Upper lobe of right lung (tissue), 1 donor: ENCODE measurements around the gene VPS41. TPM values are rescaled to one million over a fixed set of nuclear protein-coding genes. Genes with fewer than 3 reads are reported as not detected.
A peak's percentile ranks its signal among the peaks of the same experiment; 100 is the strongest.

Experiments used
- ATAC-seq: fragments of 200-7000 bp; cut with Tn5 transposase; one replicate; pipeline ENCODE4 v1.9.1; 2020; ENCODE audit warnings: mild to moderate bottlenecking, moderate library complexity
- DNase-seq: peaks from one replicate; pipeline ENCODE4 v3.0.0-alpha.2; 2020
- H3K27ac ChIP-seq: fragments of 200-600 bp; one replicate; pipeline ENCODE4 v1.8.0; 2022
- H3K27me3 ChIP-seq: fragments of 200-600 bp; one replicate; pipeline ENCODE4 v1.8.0; 2022; ENCODE audit warnings: mild to moderate bottlenecking
- H3K36me3 ChIP-seq: fragments of 200-600 bp; one replicate; pipeline ENCODE4 v1.8.0; 2022
- H3K4me1 ChIP-seq: fragments of 200-600 bp; one replicate; pipeline ENCODE4 v1.8.0; 2022
- H3K4me3 ChIP-seq: fragments of 200-600 bp; one replicate; pipeline ENCODE4 v1.8.0; 2022; ENCODE audit warnings: mild to moderate bottlenecking
- H3K9me3 ChIP-seq: fragments of 200-600 bp; one replicate; pipeline ENCODE4 v1.8.0; 2022
- CTCF ChIP-seq: fragments of 200-600 bp; IDR thresholded peaks from one replicate; pipeline ENCODE4 v1.8.0; 2022; ENCODE audit warnings: antibody characterized with exemption
- intact Hi-C: fragments of 100-400 bp; cut with DNase I; formaldehyde crosslinking; loops from one replicate; pipeline ENCODE4 v1.11.0; 2022
- total RNA-seq: library from RNA; stranded (reverse); fragmentation: NEBNext Ultra II Directional; extraction: Animal tissue kit (Norgen Biotek cat#: 25700); gene quantifications from one replicate; pipeline ENCODE4 v1.2.1, GENCODE V29; 2021
- donor health status: DM: no; HTN: yes; CAD: no; lungs with severe emphysema.

The VPS41 gene
- total RNA-seq, 1 donor from 2014 or later = 95.8 TPM

GRCh38 chr7:38936641-38937040, 27.6 kb upstream of the VPS41 start:
- no peak for TF ChIP-seq CTCF
- Histone ChIP-seq H3K36me3 (no peaks in the 10 kb centered on the region), H3K4me3 (no peak overlapping the region), H3K4me1 (no peaks in the 10 kb centered on the region), H3K27me3 (no peaks in the 10 kb centered on the region), H3K27ac (no peak overlapping the region), H3K9me3 (no peaks in the 10 kb centered on the region)
- intact Hi-C loops = no loop called here
- ATAC-seq = no peak
- DNase-seq = no peak

GRCh38 chr7:38934536-38934935, 25.5 kb upstream of the VPS41 start:
- H3K27ac ChIP-seq = no peak overlapping the region
- H3K9me3 ChIP-seq = no peaks in the 10 kb centered on the region
- no peak for TF ChIP-seq CTCF
- H3K36me3 ChIP-seq = no peaks in the 10 kb centered on the region
- ATAC-seq (peak; percentile 10), DNase-seq (no peak)
- H3K4me3 ChIP-seq = no peak overlapping the region
- intact Hi-C loops = no loop called here
- H3K4me1 ChIP-seq = no peaks in the 10 kb centered on the region
- H3K27me3 ChIP-seq = no peaks in the 10 kb centered on the region

GRCh38 chr7:38934051-38934450, 25.1 kb upstream of the VPS41 start:
- Histone ChIP-seq H3K4me3 (no peak overlapping the region), H3K27ac (no peak overlapping the region), H3K27me3 (no peaks in the 10 kb centered on the region), H3K9me3 (no peaks in the 10 kb centered on the region), H3K36me3 (no peaks in the 10 kb centered on the region), H3K4me1 (no peaks in the 10 kb centered on the region)
- DNase-seq (no peak), ATAC-seq (no peak)
- intact Hi-C loops = no loop called here
- no peak for TF ChIP-seq CTCF

- intact Hi-C loops = no loop called here
- H3K9me3 ChIP-seq = no peaks in the 10 kb centered on the region
- no peaks in the 10 kb centered on the region for H3K27me3 ChIP-seq
- TF ChIP-seq CTCF = peak; percentile 89
- H3K27ac ChIP-seq = no peak overlapping the region
- ATAC-seq (peak; percentile 66), DNase-seq (peak; percentile 83)
- no peaks in the 10 kb centered on the region for H3K4me1 ChIP-seq
- H3K4me3 ChIP-seq = no peak overlapping the region
- H3K36me3 ChIP-seq = no peaks in the 10 kb centered on the region
Measured at GRCh38 chr7:38932509-38933168, 23.6 kb upstream of the VPS41 start.

GRCh38 chr7:38929460-38930171, 20.6 kb upstream of the VPS41 start:
- ATAC-seq = peak; percentile 76
- Histone ChIP-seq H3K36me3 (no peaks in the 10 kb centered on the region), H3K9me3 (no peaks in the 10 kb centered on the region), H3K4me3 (no peak overlapping the region), H3K27me3 (no peaks in the 10 kb centered on the region), H3K4me1 (no peaks in the 10 kb centered on the region), H3K27ac (peak overlapping the region; percentile 58)
- no peak for TF ChIP-seq CTCF
- intact Hi-C loops = no loop called here
- DNase-seq = no peak
